Fibroblast of lung (primary cell): ENCODE results near the gene PRUNE2. TPM values are rescaled to one million over a fixed set of nuclear protein-coding genes. Genes with fewer than 3 reads are reported as not detected.

Experiments used
- DNase-seq, 2 donors: peaks; one replicate each; pipeline versions ENCODE4 v3.0.0 to v3.0.0-alpha.2; 2010; ENCODE audit warnings: low read depth in 2 of 2
- H2AFZ ChIP-seq: 2 replicates; pipeline ENCODE4 v1.5.1; 2012; ENCODE audit warnings: low read length, control low read depth, inconsistent platforms
- H3K27ac ChIP-seq: 2 replicates; pipeline ENCODE4 v1.5.1; 2011; ENCODE audit warnings: low read length, control low read depth; ENCODE audit not compliant: insufficient read depth
- H3K27me3 ChIP-seq: 2 replicates; pipeline ENCODE4 v1.5.1; 2011; ENCODE audit warnings: mild to moderate bottlenecking, low read length; ENCODE audit not compliant: control insufficient read depth, insufficient read depth
- H3K36me3 ChIP-seq: 2 replicates; pipeline ENCODE4 v1.5.1; 2011; ENCODE audit warnings: low read length; ENCODE audit not compliant: control insufficient read depth, insufficient read depth
- H3K4me1 ChIP-seq: 2 replicates; pipeline ENCODE4 v1.5.1; 2011; ENCODE audit warnings: low read length; ENCODE audit not compliant: control insufficient read depth, insufficient read depth; ENCODE audit errors: extremely low read depth
- H3K4me2 ChIP-seq: 2 replicates; pipeline ENCODE4 v1.5.1; 2011; ENCODE audit warnings: low read length, control low read depth; ENCODE audit not compliant: insufficient read depth; ENCODE audit errors: extremely low read depth
- H3K4me3 ChIP-seq, 4 experiments: fragments of 200-600 bp in 1 of 4; sonication (generic) in 1 of 4; replicated peaks in 1 of 4; 2 replicates each; pipeline ENCODE4 v1.5.1; 2011 to 2016; ENCODE audit warnings: low read length in 4 of 4, low read depth in 3 of 4, mild to moderate bottlenecking in 3 of 4, control low read depth in 2 of 4, inconsistent platforms in 1 of 4, mixed read lengths in 1 of 4; ENCODE audit not compliant: insufficient read depth in 1 of 4; ENCODE audit errors: control extremely low read depth in 1 of 4
- H3K79me2 ChIP-seq: 2 replicates; pipeline ENCODE4 v1.5.1; 2012; ENCODE audit warnings: mild to moderate bottlenecking, low read length, inconsistent platforms; ENCODE audit not compliant: control insufficient read depth, insufficient read depth
- H3K9ac ChIP-seq: 2 replicates; pipeline ENCODE4 v1.5.1; 2011; ENCODE audit warnings: mild to moderate bottlenecking, low read length, control low read depth; ENCODE audit not compliant: insufficient read depth
- H3K9me3 ChIP-seq: 2 replicates; pipeline ENCODE4 v1.5.1; 2012; ENCODE audit warnings: low read depth, low read length; ENCODE audit not compliant: control insufficient read depth, insufficient read depth
- H4K20me1 ChIP-seq: 2 replicates; pipeline ENCODE4 v1.5.1; 2011; ENCODE audit warnings: low read length; ENCODE audit not compliant: control insufficient read depth, insufficient read depth; ENCODE audit errors: extremely low read depth
- CTCF ChIP-seq, 2 donors: IDR thresholded peaks in 1 of 2; conservative IDR thresholded peaks in 1 of 2; 1 replicate in 1 of 2; 2 replicates in 1 of 2; pipeline ENCODE4 v1.5.1; 2011 to 2012; ENCODE audit warnings: low read length in 2 of 2, control low read depth in 1 of 2, inconsistent platforms in 1 of 2, low read depth in 1 of 2, mild to moderate bottlenecking in 1 of 2
- EZH2 ChIP-seq: IDR thresholded peaks from 2 replicates; pipeline ENCODE4 v1.5.1; 2012; ENCODE audit warnings: low read length, control low read depth, mild to moderate bottlenecking; ENCODE audit errors: missing control alignments
- polyA plus RNA-seq, 2 donors: library from polyadenylated mRNA; depleted of rRNA in 1 of 2; stranded (reverse) in 1 of 2; unstranded in 1 of 2; fragments of >200 nt; gene quantifications; 2 replicates each; pipeline ENCODE4 v1.2.1, GENCODE V29; 2011 to 2012; ENCODE audit warnings: missing spikeins in 1 of 2
- total RNA-seq: library from RNA; depleted of rRNA; stranded (reverse); fragments of >200 nt; gene quantifications from 2 replicates; pipeline ENCODE4 v1.2.1, GENCODE V29; 2014

The PRUNE2 gene
- total and polyA plus RNA-seq, 2 donors (not counting 1 experiment from before 2014, with no cell fraction given) = 5.4 to 95.6 TPM

GRCh38 chr9:76808636-76809035 is 97.3 kb downstream of the PRUNE2 start:
- H3K79me2 ChIP-seq = no peaks in the 10 kb centered on the region
- no peak overlapping the region for H3K27ac ChIP-seq
- no peak overlapping the region for H3K4me3 ChIP-seq
- no peak overlapping the region for H3K9ac ChIP-seq
- H3K36me3 ChIP-seq = no peaks in the 10 kb centered on the region
- H3K4me2 ChIP-seq = no peak overlapping the region
- no peaks in the 10 kb centered on the region for H3K9me3 ChIP-seq
- no peaks in the 10 kb centered on the region for H3K27me3 ChIP-seq
- H4K20me1 ChIP-seq = no peaks in the 10 kb centered on the region
- DNase-seq = peak in 1 of 2 donors; percentile 11
- no peak for TF ChIP-seq EZH2
- TF ChIP-seq CTCF (conservative IDR thresholded peaks at IDR 0.05 in 1 of 2, IDR thresholded peaks at IDR 0.05 in 1 of 2; ENCODE audit: low read depth in 1 of 2, low read length in 2 of 2) = no peak
- H2AFZ ChIP-seq = no peak overlapping the region
- no peaks in the 10 kb centered on the region for H3K4me1 ChIP-seq

- DNase-seq = no peak
- Histone ChIP-seq H4K20me1 (no peaks in the 10 kb centered on the region), H3K36me3 (no peaks in the 10 kb centered on the region), H3K4me2 (no peak overlapping the region), H3K27ac (no peak overlapping the region), H3K79me2 (no peaks in the 10 kb centered on the region), H2AFZ (no peak overlapping the region), H3K27me3 (no peaks in the 10 kb centered on the region), H3K4me3 (no peak overlapping the region), H3K9me3 (no peaks in the 10 kb centered on the region), H3K9ac (no peak overlapping the region), H3K4me1 (no peaks in the 10 kb centered on the region)
- TF ChIP-seq CTCF (conservative IDR thresholded peaks at IDR 0.05 in 1 of 2, IDR thresholded peaks at IDR 0.05 in 1 of 2; ENCODE audit: low read depth in 1 of 2, low read length in 2 of 2) (no peak), EZH2 (no peak)
Observed at GRCh38 chr9:76803762-76804161, 102.2 kb downstream of the PRUNE2 start.

DNA sequence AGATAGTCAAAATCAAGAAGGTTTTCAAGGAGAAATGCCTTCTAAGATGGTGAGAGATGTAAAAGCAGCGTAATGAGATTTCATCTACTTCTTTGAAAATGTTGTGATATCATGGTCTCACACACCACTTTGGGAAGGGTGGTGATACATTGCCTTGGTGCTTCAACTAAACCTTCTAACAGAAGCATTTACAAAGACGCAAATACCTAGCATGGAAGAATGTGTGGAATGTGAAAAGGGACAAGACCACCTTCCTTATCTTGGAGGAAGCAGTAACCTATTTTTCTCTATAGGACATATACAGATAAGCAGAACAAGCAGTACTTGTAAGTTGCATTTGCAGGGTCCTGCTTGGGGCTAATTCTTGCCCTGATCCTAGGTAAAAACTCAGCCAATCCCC is 102.8 kb downstream of the PRUNE2 start:
- H3K9me3 ChIP-seq = no peaks in the 10 kb centered on the region
- no peak overlapping the region for H3K27ac ChIP-seq
- H3K9ac ChIP-seq = no peak overlapping the region
- no peak overlapping the region for H2AFZ ChIP-seq
- H3K4me3 ChIP-seq = no peak overlapping the region
- no peaks in the 10 kb centered on the region for H3K36me3 ChIP-seq
- no peak for TF ChIP-seq CTCF (conservative IDR thresholded peaks at IDR 0.05 in 1 of 2, IDR thresholded peaks at IDR 0.05 in 1 of 2; ENCODE audit: low read depth in 1 of 2, low read length in 2 of 2)
- no peak for TF ChIP-seq EZH2
- no peaks in the 10 kb centered on the region for H4K20me1 ChIP-seq
- no peak overlapping the region for H3K4me2 ChIP-seq
- no peaks in the 10 kb centered on the region for H3K79me2 ChIP-seq
- no peaks in the 10 kb centered on the region for H3K27me3 ChIP-seq
- H3K4me1 ChIP-seq = no peaks in the 10 kb centered on the region
- DNase-seq = no peak
